HL-60 (cell line): Measurements from ENCODE around the gene PXDN.

ENCODE experiments used
- CTCF ChIP-seq: IDR thresholded peaks from one replicate; pipeline ENCODE4 v1.5.1; 2011; ENCODE audit warnings: low read length, control low read depth, inconsistent platforms; ENCODE audit not compliant: insufficient read depth
- POLR2AphosphoS5 ChIP-seq: IDR thresholded peaks from 2 replicates; pipeline ENCODE4 v1.6.1; 2012; ENCODE audit warnings: low read depth

DNA sequence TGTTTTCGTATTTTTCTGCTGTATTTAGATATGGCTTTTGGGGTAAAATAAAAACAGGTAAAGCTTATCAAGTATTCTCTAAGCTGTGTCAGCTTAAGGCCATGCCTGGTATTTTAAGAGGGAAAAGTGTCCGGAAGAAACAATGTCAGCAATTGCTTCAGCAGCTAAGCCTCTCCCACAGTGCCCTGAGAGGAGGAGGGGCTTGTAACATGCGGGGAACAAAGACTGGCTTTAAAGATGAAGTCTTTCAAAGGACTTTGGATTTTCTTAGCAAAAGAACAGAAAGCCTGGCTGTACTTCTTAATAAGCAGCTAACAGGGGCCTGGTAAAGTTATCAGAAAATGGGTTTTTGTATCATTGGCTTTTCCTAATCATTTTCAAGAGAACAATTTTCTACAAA is 102.8 kb downstream of the PXDN start:
- TF ChIP-seq CTCF, result no peak
- TF ChIP-seq POLR2AphosphoS5, result no peak
